Measurements from ENCODE around the gene LEMD2. TPM values are rescaled to one million over a fixed set of nuclear protein-coding genes. Genes with fewer than 3 reads are reported as not detected.
A peak's percentile ranks its signal among the peaks of the same experiment; 100 is the strongest.

The LEMD2 gene
- total and polyA plus RNA-seq, 9 of the 15 experiments (the other 6 are each of a cell fraction or from before 2014, with no cell fraction given), result 0.32 to 46.3 (median 30.8) TPM

DNA sequence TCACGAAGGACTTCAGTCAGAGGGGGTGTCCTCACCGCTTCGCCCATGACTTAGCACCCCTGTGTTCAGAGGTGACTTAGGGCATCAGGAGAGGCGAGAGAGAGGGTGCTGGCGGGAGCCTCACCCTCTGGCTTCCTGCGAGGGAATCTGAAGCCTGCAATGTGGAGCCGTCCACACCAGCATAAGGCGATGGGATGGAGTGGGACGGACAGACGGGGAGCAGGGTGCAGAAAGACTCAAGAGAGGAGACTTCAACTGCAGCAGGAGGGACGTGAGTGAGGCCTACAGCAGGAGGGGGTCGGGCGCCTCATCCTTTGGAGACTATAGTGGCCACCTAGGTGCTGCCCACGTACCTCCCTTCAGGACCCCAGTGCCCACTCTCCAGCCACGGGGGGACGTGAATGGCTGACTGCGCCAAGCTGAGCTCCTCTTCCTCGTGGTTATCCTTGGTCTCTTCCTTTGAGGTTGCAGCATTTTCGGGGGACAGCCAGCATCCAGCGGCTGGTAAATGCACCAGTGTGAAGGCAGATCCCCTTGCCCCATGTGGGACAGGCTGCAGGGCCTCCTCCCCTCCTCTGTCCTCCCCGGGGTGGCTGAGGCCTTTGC is 41.8 kb upstream of the LEMD2 start:
- in situ Hi-C loops (cut with MboI), result no loop called here
- DNase-seq (ENCODE audit: extremely low read depth in 1 of 4, low spot score in 3 of 4) (no peak), FAIRE-seq (no peak), ATAC-seq (no peak; the same call in 2 of the 3 replicates)
- Histone ChIP-seq H3K27ac (ENCODE audit: extremely low read depth, low read depth, low read length) (no peak overlapping the region), H3K9me1 (ENCODE audit: control insufficient read depth, insufficient read depth, low read length) (no peaks in the 10 kb centered on the region), H3K9me3 (replicated peaks; ENCODE audit: control insufficient read depth, insufficient read depth, low read depth, low read length) (no peaks in the 10 kb centered on the region), H3K9ac (ENCODE audit: insufficient read depth in 1 of 2, low read depth in 2 of 2, low read length in 2 of 2) (peak overlapping the region in 1 of 2 experiments; percentile 67; a peak in 2 of 4 replicates), H3K4me2 (ENCODE audit: insufficient read depth, low read length) (no peak overlapping the region), H3K79me2 (ENCODE audit: control insufficient read depth, insufficient read depth, low read length) (no peaks in the 10 kb centered on the region), H4K20me1 (replicated peaks; ENCODE audit: control insufficient read depth, insufficient read depth, low read length) (peaks cover 7% of the 10 kb centered on the region; the same call in 1 of the 2 replicates), H3K4me1 (replicated peaks in 1 of 2; ENCODE audit: control insufficient read depth in 2 of 2, insufficient read depth in 2 of 2, low read length in 2 of 2) (peaks cover 5 to 20% of the 10 kb centered on the region in 2 experiments; a peak in 4 of 5 replicates), H2AFZ (ENCODE audit: low read depth, low read length) (no peak overlapping the region), H3K36me3 (ENCODE audit: control insufficient read depth, insufficient read depth, low read length) (no peaks in the 10 kb centered on the region), H3K27me3 (ENCODE audit: control insufficient read depth in 2 of 2, insufficient read depth in 2 of 2, low read length in 2 of 2) (peaks cover 22 to 41% of the 10 kb centered on the region in 2 experiments), H3K4me3 (no peak overlapping the region)
- WGBS (ENCODE audit: insufficient coverage, low coverage, missing lambda C conversion rate), result 12% methylated on average over 21 of the region's 21 CpGs
- CTCF ChIA-PET (ENCODE audit: low intra/inter-chr PET ratio), result no interaction called here
- POLR2A ChIA-PET, result no interaction called here
- intact Hi-C loops (cut with micrococcal nuclease), result no loop called here
- no TSS peak for BruUV-seq (replicated peaks)
- TF ChIP-seq IFI16 (CRISPR knock-in tag; IDR thresholded peaks at IDR 0.05) (no peak), TAL1 (IDR thresholded peaks at IDR 0.05) (no peak), GABPA (tag; conservative IDR thresholded peaks at IDR 0.05; ENCODE audit: low read depth) (no peak), STAT5B (CRISPR knock-in tag; IDR thresholded peaks at IDR 0.05) (no peak), ZFP30 (CRISPR knock-in tag; IDR thresholded peaks at IDR 0.05; ENCODE audit: borderline replicate concordance) (no peak), ZNF76 (CRISPR knock-in tag; IDR thresholded peaks at IDR 0.05; ENCODE audit: borderline replicate concordance) (no peak), ZNF696 (CRISPR knock-in tag; conservative IDR thresholded peaks at IDR 0.05) (no peak)
- TF ChIP-seq, protein P1, sequence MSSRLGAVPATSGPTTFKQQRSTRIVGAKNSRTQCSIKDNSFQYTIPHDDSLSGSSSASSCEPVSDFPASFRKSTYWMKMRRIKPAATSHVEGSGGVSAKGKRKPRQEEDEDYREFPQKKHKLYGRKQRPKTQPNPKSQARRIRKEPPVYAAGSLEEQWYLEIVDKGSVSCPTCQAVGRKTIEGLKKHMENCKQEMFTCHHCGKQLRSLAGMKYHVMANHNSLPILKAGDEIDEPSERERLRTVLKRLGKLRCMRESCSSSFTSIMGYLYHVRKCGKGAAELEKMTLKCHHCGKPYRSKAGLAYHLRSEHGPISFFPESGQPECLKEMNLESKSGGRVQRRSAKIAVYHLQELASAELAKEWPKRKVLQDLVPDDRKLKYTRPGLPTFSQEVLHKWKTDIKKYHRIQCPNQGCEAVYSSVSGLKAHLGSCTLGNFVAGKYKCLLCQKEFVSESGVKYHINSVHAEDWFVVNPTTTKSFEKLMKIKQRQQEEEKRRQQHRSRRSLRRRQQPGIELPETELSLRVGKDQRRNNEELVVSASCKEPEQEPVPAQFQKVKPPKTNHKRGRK (tag; IDR thresholded peaks at IDR 0.05), result no peak
- TF ChIP-seq, protein P2, sequence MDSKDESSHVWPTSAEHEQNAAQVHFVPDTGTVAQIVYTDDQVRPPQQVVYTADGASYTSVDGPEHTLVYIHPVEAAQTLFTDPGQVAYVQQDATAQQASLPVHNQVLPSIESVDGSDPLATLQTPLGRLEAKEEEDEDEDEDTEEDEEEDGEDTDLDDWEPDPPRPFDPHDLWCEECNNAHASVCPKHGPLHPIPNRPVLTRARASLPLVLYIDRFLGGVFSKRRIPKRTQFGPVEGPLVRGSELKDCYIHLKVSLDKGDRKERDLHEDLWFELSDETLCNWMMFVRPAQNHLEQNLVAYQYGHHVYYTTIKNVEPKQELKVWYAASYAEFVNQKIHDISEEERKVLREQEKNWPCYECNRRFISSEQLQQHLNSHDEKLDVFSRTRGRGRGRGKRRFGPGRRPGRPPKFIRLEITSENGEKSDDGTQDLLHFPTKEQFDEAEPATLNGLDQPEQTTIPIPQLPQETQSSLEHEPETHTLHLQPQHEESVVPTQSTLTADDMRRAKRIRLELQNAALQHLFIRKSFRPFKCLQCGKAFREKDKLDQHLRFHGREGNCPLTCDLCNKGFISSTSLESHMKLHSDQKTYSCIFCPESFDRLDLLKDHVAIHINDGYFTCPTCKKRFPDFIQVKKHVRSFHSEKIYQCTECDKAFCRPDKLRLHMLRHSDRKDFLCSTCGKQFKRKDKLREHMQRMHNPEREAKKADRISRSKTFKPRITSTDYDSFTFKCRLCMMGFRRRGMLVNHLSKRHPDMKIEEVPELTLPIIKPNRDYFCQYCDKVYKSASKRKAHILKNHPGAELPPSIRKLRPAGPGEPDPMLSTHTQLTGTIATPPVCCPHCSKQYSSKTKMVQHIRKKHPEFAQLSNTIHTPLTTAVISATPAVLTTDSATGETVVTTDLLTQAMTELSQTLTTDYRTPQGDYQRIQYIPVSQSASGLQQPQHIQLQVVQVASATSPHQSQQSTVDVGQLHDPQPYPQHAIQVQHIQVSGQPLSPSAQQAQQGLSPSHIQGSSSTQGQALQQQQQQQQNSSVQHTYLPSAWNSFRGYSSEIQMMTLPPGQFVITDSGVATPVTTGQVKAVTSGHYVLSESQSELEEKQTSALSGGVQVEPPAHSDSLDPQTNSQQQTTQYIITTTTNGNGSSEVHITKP (IDR thresholded peaks at IDR 0.05; ENCODE audit: partially characterized antibody), result no peak
- TF ChIP-seq, protein P3, sequence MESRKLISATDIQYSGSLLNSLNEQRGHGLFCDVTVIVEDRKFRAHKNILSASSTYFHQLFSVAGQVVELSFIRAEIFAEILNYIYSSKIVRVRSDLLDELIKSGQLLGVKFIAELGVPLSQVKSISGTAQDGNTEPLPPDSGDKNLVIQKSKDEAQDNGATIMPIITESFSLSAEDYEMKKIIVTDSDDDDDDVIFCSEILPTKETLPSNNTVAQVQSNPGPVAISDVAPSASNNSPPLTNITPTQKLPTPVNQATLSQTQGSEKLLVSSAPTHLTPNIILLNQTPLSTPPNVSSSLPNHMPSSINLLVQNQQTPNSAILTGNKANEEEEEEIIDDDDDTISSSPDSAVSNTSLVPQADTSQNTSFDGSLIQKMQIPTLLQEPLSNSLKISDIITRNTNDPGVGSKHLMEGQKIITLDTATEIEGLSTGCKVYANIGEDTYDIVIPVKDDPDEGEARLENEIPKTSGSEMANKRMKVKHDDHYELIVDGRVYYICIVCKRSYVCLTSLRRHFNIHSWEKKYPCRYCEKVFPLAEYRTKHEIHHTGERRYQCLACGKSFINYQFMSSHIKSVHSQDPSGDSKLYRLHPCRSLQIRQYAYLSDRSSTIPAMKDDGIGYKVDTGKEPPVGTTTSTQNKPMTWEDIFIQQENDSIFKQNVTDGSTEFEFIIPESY (CRISPR knock-in tag; IDR thresholded peaks at IDR 0.05), result no peak
- TF ChIP-seq, protein P4, sequence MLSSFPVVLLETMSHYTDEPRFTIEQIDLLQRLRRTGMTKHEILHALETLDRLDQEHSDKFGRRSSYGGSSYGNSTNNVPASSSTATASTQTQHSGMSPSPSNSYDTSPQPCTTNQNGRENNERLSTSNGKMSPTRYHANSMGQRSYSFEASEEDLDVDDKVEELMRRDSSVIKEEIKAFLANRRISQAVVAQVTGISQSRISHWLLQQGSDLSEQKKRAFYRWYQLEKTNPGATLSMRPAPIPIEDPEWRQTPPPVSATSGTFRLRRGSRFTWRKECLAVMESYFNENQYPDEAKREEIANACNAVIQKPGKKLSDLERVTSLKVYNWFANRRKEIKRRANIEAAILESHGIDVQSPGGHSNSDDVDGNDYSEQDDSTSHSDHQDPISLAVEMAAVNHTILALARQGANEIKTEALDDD (IDR thresholded peaks at IDR 0.05), result no peak

Measured in K562 (cell line).